Right ventricle myocardium inferior (tissue), 1 donor: ENCODE measurements around the gene CMPK1. TPM values are rescaled to one million over a fixed set of nuclear protein-coding genes. Genes with fewer than 3 reads are reported as not detected.
A peak's percentile ranks its signal among the peaks of the same experiment; 100 is the strongest.

Source experiments
- ATAC-seq: fragments of 200-7000 bp; cut with Tn5 transposase; one replicate; pipeline ENCODE4 v1.9.1; 2020; ENCODE audit warnings: mild to moderate bottlenecking, moderate library complexity
- DNase-seq: peaks from one replicate; pipeline ENCODE4 v3.0.0; 2021; ENCODE audit errors: missing footprints
- intact Hi-C: fragments of 100-400 bp; cut with DNase I; formaldehyde crosslinking; loops from one replicate; pipeline ENCODE4 v1.11.0; 2022
- total RNA-seq: library from RNA; stranded (reverse); fragmentation: NEBNext Ultra II Directional; extraction: Animal tissue kit (Norgen Biotek cat#: 25700); gene quantifications from one replicate; pipeline ENCODE4 v1.2.1, GENCODE V29; 2021
- donor health status: DM: no; HTN: yes; CAD: no; lungs with severe emphysema.

The CMPK1 gene
- total RNA-seq, 1 donor from 2014 or later, result 77.4 TPM

DNA sequence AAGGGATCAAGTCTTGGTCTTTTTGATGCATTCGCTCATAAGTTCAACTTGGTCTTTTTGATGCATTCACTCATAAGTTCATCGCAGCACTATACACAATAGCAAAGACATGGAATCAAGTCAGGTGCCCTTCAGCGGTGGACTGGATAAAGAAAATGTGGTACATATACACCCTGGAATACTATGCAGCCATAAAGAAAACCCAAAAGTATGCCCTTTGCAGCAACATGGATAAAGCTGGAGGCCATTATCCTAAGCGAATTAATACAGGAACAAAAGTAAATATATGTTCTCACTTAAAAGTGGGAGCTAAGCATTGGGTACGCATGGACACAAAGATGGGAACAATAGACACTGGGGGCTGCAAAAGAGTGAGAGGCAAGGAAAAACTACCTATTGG lies 52.7 kb downstream of the CMPK1 start:
- DNase-seq (no peak), ATAC-seq (no peak)
- intact Hi-C loops, result loop anchor here (5.0 kb wide), 1 partner anchor 326 kb away; no protein-coding TSS in a partner anchor

DNA sequence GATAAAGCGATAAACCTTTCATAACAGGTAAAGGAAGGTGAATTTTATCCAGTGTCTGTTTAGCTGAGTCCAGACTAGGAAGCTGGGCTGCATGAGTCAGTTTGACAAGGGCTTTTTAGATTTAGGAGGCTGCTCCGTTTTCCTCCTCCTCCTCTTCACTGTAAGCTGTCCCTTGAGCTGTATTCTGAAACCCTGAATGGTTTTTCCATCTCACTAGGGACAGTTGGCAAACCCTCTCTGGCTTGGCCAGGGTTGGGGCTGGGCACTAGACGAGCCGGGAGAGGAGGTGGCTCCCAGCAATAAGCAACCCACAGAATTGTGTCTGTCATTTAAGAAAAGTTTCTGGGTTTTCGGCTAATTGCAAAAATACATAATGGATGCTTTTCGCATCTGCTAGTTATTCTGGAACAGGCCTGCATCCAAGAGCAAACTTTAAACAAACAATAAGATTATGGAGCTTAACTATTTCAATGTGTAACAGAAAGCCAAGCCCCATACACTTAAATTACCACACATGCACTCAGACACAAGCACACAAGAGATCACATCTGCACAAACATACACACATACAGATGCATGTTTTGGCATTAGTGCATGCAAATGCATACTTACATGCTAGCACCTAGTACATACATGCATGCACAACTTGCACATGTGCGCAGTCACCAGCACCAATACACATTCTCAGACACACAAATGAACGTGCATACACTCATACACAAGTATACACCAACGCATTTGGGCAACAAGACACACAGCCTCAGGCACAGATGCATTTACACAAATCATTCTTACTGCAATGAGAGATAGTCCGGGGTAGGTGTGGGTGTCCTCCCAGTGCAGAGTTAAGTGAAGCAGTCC lies 54.7 kb downstream of the CMPK1 start:
- no peak for DNase-seq
- ATAC-seq, result no peak
- intact Hi-C loops, result loop anchor here (5.0 kb wide), 1 partner anchor 324 kb away; no protein-coding TSS in a partner anchor

DNA sequence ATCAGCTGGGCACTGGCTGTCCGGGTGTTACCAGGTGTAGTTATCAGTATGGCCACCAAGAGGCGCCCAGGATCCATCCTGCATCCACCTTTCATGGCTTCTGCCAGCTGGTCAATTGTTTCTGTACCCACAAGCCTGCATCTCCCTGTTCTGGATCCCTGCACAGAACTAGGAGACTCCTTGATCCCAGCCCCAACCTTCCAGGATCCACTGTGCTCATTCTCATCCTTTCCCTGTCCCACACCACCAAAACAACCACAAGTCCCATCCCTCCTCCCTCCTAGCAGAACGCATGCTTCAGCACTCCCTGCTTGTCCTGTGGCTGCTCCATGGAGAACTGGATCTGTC lies 55.3 kb downstream of the CMPK1 start:
- peak; percentile 66 for ATAC-seq
- DNase-seq, result no peak
- intact Hi-C loops, result loop anchor here (5.0 kb wide), 1 partner anchor 323 kb away; no protein-coding TSS in a partner anchor

DNA sequence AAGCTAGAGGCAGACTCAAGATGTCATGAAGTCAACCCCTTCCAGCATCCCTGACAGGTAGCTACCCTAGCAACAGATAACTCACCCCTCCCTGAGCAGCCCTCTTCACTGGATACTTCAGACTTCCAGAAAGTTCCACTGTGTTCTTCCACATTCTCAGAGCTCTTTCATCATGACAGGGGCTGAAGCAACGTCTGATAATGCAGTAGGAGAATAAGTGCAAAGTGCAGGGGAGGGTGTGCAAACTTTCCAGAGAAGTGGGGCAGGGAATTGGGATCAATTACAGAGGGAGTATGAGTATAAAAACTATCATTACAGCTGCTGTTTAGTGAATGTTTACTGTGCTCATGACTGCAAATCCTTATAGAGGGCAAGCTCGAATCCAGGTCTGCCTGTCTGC lies 56.1 kb downstream of the CMPK1 start:
- ATAC-seq (no peak), DNase-seq (no peak)
- intact Hi-C loops, result loop anchor here (5.0 kb wide), 1 partner anchor 323 kb away; no protein-coding TSS in a partner anchor

DNA sequence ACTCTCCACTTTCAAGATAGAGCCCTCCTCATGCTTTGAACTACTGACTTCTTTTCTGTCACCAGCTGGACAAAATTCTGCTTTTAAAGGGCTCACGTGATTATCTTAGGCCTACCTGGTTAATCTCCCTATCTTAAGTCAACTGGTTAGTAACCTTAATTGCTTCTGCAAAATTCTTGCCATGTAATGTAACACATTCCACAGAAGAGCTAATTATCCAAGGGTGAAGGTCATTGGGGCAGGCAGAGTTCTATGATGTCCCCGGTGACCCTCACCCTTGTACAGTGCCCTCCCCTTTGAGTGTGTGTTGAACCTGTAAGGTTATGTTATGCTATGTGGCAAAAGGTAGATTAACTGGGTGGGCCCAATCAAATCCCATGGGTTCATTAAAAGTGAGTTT lies 57.3 kb downstream of the CMPK1 start:
- DNase-seq (no peak), ATAC-seq (no peak)
- intact Hi-C loops, result no loop called here

DNA sequence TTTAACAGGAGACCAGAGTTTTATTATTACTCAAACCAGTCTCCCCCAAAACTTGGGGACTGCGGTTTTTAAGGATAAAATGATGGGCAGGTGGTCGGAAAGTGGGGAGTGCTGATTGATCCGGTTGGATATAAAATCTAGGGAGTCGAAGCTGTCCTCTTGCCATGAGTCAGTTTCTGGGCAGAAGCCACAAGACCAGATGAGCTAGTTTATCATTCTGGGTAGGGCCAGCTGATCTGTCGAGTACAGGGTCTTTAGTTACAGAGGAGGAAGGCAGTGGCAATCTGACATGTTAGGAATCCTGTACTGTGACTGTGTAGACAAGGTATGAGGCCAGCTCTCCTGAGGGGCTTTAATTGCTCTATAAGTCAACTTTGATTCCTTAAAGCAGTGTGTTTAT lies 59.6 kb downstream of the CMPK1 start:
- no peak for DNase-seq
- ATAC-seq, result no peak
- intact Hi-C loops, result no loop called here

DNA sequence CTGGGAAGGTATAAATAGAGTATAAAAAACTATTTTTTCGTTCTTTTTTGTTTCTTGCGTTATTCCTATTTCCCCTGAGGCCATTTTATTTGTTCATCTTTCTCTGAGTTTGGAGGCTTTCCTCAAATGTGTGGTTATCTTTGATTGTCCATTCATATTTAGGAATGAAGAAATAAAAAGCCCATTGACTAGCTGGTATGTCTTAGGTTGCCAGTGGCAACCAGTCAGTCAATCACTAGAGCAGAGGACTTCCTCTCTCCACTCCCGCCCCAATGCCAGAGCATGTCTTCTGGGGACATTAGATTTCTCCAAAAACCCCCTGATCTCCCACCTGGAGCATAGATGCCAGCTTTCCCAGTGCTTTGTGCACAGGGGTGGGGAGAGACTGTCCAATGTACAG lies 61.8 kb downstream of the CMPK1 start:
- ATAC-seq (no peak), DNase-seq (no peak)
- intact Hi-C loops, result no loop called here

DNA sequence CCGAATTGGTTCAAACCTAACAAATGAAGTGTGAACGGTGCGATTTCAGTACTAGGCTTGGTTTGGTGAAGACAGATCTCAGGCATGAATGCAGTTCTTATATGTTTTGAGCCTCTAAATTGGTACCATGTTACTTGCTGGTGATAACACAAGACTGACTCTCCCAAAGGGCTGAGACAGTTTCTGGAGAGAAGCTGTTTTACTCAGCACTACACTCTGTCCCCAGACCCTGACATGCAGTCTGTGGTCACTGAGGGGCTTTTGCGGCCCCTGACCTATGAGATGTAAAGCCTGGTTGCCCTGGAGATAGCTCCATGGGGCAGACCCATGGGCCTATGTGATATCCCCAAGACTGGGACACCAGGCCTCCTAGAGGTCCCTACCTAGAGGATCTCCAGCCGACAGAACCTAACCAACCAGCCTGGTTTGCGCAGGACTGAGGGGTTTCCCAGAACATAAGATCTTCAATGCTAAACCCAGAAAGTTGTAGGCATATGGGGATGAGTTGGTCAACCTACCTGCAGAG lies 63.1 kb downstream of the CMPK1 start:
- intact Hi-C loops, result no loop called here
- no peak for ATAC-seq
- DNase-seq, result no peak

DNA sequence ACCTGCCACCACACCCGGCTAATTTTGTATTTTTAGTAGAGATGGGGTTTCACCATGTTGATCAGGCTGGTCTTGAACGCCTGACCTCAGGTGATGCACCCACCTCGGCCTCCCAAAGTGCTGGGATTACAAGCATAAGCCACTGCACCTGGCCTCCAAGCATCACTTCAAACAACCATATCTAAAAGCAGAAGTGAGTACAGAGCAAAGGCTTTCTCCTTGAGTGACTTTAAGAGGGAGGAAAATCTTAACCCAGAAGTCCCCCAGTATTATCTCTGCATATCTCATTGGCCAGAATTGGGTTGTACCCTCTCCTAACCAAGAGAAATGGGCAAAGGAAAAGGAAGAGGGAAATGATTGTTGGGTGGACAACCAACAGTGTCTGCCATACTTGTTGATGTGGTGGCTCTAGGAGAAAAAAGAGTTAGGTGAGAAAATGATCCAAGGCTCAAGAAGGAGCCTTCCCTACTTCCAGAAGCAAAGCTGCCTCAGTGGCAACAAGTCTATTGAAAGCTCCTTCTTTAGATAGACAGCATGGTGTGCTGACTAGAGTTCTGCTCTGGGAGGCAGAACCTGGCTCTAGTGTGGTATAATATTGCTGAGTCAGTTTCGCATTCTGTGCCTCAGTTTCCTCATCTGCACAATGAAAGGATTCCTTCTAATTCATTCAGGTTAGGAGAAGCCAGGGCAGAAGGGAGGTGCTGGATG lies 65.7 kb downstream of the CMPK1 start:
- intact Hi-C loops, result no loop called here
- ATAC-seq (no peak), DNase-seq (no peak)

DNA sequence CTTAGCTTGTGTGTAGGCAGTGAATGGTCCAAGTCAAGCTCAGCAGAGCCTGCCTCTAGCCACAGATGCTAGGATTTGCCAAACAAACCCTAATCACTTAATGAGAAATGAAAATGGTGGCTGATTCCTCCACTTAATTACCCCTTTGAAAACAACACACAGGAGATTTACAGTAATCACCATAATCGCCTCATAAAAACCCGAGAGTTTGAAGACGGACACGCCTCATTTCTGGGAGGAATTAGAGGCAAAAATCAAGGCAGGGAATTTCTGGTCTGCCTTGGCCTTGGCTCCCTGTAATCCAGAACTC lies 66.2 kb downstream of the CMPK1 start:
- intact Hi-C loops, result no loop called here
- DNase-seq, result no peak
- no peak for ATAC-seq

DNA sequence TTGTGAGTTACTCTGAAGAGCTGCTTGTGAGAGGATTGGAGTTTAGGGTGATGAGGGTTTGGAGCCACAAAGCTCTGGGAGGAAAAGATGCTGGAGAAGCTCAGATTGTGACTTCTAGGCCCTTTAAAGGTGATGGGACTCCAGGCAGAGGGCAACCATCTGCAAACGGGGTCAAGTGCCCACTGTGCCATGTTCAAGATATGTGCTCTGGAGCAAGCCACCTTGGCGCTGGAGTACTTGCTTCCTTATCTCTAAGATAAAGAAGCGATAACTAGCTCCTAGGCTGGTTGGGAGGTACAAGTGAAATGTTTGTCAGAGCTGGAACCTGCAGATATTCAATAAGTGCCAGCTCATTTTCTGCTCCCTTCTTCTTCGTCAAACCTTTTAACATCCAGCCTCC lies 68.2 kb downstream of the CMPK1 start:
- DNase-seq, result no peak
- intact Hi-C loops, result no loop called here
- no peak for ATAC-seq

DNA sequence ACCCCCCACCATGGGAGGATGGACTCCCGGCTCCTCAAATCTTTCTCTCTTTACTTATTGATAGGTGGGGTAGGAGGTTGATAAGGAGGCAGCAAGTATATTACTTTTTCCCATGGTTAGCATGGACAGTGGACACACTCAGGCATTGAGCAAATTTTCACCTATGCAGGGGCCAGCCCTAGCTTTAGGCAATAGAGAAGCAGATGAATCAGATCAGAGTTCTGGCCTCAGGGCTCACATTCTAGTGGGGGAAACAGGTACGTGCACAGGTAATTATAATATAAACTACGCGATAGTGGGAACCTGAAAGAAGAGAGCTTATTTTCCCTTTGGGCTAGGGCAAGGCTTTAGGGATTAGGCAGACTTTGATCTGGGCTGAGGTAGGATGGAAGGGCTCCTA lies 69.0 kb downstream of the CMPK1 start:
- ATAC-seq (no peak), DNase-seq (no peak)
- intact Hi-C loops, result no loop called here

DNA sequence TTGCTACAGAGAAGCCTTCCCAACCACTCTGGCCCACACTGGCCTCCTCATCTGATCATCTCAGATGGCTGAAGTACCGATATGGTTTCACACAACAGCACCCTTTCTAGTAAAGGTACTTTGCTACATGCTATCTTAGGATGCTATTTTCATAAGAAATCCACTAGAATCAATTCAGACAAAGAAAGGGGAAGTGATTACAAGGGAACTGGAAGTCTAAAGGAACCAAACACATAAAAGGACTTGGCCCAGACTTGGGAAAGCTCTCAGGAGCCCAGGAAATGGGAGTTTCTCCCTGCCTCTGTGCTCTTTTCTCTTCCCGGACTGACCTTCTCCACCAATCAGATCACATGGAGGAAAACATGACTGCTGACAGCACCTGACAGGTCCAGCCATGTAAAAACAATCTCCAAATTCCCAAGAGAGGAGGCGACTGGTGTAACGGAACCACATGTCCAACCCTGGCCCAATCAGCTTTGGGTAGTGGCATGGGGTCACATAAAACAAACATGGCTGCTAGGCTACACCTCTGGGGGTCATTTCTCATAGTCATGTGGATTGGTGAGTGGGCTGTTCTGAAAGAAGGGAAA lies 69.8 kb downstream of the CMPK1 start:
- DNase-seq, result no peak
- ATAC-seq, result no peak

DNA sequence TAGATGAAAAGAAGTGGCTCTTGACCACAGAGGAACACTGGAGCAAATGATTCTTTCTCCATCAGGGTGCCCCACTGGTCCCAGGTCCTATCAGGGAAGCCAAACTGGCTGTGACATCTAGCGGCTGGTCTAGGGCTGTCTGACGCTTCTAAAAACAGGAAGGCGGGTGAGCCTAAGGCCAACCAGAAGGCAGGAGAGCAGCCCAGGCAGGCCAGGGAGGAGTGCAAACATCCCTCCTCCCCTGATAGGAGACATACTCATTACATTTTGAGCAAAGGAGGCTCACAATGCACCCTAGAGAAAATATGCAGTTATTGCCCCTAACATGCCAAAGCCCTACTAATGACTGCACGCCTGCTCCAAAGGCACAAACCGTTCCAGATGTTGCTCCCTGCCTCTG lies 72.1 kb downstream of the CMPK1 start:
- intact Hi-C loops, result no loop called here
- DNase-seq (no peak), ATAC-seq (no peak)

More for the DNA sequence above, 69.8 kb downstream of the CMPK1 start:
- intact Hi-C loops, result no loop called here

DNA sequence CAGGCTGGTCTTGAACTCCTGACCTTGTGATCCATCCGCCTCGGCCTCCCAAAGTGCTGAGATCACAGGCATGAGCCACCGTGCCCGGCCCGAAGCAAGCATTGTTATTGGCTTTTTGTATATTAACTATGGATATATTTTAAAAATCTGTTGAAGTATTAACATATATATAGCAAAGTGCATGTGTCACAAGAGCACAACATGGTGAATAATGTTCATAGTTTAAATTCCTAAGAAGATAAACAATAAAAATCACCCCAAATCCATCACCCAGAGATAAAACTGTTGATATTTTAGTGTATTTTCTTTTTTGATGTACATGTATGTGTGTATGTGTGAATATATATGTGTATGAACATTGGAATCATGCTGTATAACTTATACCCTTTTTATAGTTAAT lies 73.4 kb downstream of the CMPK1 start:
- no peak for DNase-seq
- intact Hi-C loops, result no loop called here
- ATAC-seq, result no peak

DNA sequence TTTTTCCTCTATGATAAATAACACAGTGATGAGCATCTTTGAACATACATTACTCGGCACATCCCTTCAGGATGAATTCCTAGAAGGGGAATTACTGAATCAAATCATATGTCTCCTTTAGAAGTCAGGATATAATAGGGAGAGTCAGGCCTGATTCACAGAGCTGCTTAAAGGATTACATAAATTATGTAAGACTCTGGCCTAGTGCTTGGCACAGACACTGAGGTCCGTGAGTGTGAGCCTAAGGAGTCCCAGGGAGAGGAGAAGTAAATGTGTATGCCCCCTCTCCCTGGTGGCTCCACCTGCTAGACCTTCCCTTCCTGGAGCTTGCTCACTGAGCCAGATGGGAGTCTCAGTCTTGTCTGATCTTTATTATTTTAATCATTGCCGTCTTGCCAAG lies 73.9 kb downstream of the CMPK1 start:
- ATAC-seq, result no peak
- intact Hi-C loops, result no loop called here
- no peak for DNase-seq

DNA sequence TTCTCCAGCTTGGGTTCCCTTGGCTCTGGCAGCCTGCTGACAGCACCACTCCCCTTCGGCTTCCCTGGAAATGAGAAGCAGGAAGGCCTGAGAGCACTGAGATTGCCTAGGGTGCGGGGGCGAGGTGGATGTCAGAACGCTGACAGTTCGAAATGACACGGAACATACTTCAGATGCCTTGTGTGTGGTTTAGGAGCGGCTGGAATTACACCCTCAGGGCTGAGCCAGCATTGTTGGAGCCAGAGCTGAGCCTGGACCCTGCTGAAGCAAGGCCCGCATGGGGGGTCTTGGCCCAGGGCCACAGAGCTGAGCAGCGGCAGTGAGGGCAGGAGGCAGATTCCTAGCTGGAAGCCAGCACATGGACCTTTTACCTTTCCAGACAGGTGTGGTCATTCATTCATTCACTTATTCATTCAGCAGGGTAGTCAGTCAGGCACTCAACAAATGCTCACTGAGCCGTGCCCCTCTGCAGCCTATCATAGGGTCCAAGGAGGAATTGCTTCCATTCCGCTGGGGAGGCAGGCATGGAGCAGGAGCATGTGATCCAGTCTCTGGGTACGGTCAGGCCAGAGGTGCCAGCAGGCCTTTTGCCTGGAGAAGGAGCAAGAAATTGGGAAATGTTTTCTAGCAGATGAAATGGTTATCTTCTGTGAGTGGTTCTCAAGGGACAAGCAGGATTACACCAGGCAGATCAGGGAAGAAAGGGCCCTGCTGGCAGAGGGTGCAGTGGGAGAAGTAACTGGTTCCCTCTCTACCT lies 75.9 kb downstream of the CMPK1 start:
- ATAC-seq (peak; percentile 39), DNase-seq (no peak)
- intact Hi-C loops, result no loop called here

DNA sequence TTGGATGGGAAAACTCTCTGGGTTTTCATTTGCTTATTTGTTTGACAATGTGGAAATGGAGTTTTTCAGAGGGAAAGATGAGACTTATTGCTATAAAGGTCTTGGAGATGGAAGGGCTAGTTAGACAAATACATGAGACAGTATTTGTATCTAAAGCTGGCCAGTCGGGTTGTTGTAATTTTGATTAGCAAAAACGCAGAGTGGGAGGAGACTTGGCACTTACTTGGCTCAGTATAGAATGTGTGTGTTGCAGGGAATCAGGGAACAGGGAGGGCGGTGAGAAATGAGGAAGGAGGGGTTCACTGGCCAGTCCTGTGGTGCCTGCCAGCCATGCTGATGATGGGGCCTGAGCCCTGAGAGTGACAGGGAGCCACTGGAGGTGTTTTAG lies 76.5 kb downstream of the CMPK1 start:
- ATAC-seq (no peak), DNase-seq (no peak)
- intact Hi-C loops, result no loop called here

DNA sequence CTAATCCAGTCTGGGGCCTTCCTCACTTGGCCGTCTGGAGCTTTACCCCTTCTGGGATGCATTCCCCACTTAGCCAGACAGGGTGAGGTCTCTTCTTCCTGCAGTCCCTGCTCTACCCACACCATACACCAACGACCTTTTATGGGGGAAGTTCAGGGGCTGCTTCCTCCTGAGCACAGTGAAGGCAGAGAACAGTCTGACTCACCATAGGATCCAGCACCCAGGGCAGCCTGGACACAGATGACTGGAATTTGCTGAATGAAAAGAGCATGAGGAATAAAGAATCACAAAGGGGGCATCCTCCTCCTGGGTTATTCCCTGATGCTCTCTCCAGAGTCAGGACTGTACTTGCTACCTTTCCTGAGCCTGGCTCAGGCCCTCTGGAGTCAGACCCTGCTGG lies 77.8 kb downstream of the CMPK1 start:
- no peak for DNase-seq
- intact Hi-C loops, result no loop called here
- ATAC-seq, result no peak
